GM19043 (cell line): ENCODE measurements around the gene LSP1.

ENCODE experiments used
- ATAC-seq: cut with Tn5 transposase; IDR thresholded peaks from one replicate; pipeline ENCODE4 v1.9.1; 2021; ENCODE audit warnings: low read depth; ENCODE audit not compliant: unreplicated experiment

LSP1 gene

DNA sequence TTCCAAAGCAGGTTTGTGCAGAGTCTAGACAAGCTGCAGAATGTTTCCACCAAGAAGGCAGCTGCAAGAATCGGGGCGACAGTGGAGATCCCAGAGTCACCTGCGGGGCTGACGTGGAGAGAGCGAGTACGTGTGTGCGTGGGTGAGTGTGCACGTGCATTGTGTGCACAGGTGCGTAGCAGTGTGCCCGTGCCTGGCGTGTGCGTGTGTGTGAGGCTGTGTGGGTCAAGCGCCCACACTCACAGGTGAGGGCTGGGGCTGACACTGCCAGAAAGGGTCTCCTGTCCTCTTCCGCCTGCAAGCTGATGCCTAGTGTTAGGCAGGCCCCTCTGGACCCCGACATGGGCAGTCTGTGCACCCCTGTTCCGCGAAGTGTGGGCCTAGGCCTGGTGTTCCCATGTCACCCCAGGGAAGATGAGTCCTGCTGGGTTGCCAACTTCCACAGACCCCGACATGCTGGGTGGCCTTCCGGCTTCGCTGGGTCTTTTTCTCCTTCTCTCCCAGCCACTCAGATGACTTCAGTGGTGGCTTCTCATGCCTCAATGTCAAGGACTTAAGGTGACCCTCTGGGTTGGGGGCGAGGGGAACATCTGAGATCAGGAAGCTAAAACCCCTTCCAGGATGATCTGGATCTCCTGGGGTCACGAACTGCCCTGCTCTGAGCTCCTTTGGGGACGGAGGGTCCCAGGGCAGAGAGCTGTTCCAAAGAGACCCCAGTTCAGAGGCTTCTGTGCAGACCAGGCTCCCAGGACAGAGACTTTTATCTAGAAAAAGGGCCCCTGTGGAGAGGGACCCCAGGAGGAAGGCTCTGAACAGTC, 28.5 kb upstream of the LSP1 start:
- ATAC-seq = no peak

DNA sequence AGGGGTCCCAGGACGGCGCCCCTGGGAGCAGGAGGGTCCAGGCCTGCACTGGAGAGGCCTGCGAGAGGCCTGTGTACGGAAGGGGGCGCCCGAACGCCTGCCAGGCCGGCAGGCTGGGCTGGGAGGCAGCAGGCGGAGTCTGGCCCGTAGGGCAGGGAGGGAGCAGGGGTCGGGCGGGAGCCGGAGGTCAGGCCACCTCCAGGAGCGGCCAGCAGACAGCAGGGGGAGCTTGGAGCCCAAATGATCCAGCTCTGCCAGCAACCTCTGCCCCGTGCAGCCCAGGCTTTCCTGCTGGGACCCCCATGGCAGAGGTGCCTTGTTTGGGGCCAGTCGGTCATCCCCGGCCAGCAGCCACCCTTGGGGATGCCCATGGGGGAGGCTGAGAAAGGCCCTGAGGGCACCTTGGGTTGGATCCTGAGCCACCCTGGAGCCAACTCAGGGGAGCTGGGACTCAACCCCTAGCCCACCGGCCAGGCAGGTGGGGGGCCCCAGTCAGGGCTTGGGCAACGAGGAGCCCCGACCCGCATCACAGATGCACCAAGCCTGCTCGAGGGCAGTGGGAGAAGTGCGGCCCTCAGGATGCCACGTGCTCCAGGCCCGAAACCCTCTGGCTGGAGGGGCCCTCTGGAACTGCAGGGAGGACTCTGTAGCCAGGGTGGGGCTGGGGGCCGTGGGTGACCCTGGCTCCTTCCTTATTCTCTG, 27.7 kb upstream of the LSP1 start:
- ATAC-seq = no peak

DNA sequence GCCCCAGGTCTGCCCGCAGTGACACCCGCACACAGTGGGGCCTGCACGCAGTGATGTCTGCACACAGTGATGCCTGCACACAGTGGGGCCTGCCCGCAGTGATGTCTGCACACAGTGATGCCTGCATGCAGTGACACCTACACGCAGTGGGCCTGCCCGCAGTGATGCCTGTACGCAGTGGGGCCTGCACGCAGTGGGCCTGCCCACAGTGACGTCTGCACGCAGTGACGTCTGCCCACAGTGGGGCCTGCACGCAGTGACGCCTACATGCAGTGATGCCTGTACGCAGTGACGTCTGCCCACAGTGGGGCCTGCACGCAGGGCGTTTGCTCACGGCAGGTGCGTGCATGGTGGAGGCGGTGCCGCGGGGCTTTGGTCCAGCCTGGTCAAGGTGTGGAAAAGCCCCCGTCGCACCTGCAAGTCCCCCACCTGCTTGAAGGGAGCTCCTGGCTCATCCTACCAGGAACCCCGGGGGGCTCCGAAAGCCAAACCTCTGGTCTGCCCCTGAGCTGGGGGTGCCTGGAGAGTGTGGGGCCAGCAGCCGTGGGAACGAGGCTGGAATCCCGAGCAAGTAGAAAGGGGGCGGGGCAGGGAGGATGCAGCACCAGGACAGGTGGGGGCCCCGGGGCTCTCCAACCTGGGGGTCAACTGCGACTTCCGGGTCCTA, 27.0 kb upstream of the LSP1 start:
- ATAC-seq = no peak

DNA sequence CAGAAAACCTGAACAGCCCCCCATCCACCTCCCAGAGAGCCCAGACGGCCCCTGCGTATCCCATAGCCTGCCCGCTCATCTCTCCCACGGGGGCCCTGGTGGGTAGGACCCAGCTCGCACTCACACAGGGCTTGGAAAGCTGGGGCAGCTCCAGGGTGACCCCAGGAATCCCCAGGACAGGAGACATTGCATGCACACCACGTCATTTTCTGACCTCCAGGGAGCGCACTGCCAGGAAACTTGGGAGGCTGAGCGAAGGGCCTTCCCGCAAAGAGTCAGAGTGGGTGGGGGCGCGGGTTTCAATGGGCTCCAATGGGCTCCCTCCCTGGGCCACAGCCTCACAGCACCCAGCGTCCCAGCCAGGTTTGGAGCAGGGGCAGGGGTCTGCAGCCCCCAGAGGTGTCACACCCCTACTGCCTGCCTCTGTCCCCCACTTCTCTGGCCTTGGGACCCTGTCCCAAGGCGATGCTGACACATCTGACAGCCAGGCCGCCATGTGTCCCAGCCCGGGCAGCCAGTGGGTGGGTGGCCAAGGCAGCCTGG, 26.3 kb upstream of the LSP1 start:
- no peak for ATAC-seq

DNA sequence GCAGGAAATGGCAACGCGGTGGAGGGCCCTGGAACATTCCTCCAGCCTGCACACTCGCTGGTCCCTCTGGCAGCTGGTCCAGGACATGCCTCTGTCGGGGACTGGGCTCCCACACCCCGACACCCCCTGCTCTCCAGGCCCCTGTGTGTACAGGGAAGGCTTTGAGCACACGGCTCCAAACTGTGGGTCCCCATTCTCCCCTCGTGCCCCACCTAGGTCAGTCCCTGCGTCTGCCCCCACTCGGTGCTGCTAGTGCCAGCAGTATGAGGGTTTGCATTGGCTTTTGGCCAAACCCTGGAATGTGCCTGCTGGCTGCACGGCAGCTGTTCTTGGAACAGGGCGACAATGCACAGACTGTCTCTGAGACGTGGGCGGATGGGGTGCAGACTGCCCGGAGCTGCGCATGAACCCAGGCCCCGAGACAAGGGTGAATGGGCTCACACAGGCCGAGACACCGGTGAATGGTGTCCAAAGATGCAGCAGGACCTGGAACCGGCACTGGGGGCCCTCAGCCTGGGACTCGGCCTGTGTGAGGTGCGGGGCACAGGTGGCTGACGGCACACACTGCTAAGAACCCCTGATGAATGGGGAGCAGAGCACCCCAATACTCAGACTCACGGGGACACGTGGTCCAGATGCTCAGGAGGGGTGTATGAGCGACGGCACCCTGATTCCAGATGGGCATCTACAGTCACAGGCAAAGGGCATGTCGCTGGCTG, 25.6 kb upstream of the LSP1 start:
- no peak for ATAC-seq

DNA sequence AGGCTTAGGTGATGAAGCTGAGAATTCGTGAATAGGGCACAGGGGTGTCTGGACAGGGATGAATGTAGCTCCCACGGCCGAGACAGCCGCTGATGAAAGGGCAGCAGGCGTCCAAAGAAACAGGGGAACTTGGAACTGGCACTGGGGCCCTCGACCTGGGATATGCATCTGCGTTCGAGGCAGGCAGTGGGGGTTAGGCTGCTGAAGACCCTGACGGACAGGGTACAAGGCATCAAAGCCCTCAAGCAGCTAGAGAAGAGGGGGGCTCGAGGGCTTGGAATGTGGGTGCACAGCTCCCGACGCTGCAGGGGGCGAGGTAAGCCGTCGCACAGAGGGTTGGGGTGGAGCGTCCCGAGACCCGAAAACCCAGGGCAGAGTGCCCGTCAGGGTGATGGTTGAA, 25.0 kb upstream of the LSP1 start:
- no peak for ATAC-seq

DNA sequence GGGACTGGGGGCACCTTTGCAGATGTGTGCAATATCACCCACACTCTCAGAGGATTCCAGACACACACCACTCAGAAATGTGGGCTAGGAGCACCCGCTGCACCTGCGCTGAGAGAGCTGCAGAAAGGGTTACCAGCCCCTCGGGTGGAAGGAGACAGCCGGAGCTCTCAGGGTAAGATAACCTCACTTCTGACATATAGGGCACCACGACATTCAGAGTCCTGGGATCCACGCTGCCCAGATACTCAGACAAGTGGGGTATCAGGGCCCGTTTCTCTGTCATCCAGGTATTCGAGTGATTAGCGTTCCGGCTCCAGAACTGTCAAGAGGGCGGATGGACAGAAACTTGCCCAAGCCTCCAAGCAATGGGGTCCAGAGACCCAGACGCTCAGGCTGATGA, 24.3 kb upstream of the LSP1 start:
- no peak for ATAC-seq

DNA sequence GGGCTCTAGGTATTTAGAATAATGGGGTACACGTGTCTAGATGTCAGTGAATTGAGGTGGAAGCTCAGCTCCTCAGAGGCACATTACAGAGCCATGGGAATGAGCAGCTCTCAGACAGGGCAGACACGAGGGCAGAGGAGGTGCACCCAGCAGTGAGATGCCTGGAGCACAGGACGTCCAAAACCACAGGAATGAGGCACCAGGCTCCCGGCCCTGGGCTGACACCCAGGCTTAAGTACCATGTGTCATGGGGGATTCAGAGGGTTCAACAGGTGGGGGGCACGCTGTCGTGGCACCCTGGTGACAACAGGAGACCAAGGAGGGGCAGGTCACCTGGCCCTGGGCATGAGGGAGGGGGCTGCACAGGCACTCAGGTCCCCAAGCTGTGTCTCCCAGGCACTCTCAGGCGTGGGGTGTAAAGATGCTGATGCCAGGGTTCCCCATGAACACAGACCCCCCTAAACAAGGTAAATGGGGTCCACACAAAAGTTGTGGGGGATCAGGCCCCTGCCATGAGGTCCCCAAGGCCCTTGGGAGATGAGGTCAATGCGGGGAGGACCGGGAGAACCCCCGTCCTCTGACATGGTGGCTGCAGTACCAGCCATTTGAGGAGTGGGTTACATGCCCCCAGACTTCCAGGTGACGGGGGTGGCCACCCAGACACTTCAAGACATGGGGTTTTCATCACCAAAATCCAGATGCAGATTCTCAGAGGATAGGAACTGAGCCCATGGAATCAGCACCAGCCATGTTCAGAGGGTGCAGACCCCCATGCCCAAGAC, 23.7 kb upstream of the LSP1 start:
- no peak for ATAC-seq

DNA sequence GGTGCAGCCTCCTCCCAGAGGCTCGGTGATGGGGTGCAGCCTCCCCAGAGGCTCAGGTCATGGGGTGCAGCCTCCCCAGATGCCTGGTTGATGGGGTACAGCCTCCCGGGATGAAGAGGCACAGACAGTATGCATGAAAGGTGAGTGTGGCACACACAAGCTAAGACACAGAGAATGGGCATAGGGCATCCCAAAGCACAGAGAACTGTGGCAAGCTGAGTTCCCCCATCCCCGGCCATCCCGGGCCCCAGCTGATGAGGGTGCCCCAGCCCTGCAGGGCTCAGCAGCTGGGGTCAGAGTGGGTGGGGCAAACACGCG, 22.9 kb upstream of the LSP1 start:
- no peak for ATAC-seq

DNA sequence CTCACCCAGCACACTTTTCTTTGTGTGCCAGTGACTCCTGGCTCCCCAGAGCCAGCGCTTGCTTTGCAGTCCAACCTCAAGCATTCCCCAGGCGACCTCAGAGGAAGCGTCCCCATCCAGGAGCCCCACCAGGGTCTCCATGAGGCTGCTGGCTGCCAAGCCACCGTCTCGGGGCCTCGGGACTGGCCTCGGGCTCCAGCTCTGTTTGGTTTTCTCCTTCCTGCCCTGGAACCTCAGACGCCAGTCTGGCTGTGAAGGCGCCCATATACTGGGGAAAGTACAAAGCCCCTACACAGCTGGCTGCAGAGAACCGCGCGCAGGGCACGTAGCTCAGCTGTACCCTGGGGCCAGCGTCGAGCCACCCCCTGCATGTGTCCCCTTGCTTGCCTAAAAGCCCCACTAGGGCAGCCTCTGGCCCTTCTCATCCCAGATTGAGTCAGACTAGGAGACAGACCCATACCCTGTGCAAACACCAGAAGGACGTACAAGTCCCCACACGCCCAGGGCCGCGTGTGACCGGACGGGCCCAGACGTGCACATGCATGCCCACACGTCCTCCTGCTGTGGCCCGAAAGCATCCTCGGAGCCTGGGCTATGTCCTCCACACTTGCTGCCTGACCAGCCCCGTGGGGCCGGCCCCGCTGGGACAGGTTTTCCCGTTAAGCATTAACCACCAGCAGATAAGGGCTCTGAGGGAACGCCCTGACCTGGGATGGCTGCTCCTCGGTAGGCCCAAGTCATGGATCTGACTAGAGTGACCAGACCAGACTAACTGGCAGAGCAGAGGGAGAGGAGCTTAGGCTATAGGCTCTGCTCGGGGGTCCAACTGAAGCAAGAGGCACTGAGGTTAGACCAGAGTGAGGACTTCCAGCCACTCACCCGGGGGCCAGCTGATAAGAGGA, 22.3 kb upstream of the LSP1 start:
- no peak for ATAC-seq

DNA sequence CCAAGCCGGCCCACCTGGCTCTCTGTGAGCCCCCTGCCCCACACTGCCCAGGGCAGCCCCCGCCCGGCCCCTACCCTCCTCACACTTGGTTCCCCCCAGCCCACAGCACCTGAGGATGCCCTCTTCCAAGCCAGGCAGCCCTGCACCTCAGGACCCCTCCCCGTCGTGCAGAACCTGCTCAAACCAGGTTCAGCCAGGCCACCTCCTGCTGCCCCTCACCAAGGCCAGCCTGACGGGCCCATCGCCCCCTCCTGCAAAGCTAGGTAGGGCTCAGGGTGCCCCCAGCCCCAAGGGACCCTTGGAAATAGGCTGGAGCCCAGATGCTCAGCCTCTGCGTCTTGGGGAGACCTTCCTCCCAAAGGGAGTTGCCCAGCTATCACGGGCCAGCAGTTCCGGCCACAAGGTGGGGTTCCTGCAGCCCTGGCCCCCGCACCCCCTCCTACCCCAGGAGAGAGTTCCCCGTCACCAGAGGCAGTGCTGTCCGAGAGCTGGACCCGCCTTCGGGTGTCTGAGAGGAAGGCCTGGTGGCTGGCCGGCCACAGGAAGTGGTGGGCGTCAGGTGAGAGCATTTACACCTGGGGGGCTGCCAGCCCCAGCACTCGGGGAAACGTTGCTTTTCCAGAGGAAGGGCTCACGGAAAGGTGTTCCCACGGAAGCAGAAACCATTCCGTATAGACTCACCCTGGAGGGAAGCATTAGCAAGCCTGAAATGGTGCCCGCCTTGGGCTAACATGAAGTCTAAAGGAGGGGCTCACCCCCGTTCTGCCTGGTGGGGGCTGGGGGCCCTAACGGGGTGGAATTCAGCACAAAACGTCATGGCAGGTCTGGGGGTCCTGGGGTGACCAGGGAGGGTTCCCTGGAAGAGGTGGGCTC, 21.3 kb upstream of the LSP1 start:
- no peak for ATAC-seq

DNA sequence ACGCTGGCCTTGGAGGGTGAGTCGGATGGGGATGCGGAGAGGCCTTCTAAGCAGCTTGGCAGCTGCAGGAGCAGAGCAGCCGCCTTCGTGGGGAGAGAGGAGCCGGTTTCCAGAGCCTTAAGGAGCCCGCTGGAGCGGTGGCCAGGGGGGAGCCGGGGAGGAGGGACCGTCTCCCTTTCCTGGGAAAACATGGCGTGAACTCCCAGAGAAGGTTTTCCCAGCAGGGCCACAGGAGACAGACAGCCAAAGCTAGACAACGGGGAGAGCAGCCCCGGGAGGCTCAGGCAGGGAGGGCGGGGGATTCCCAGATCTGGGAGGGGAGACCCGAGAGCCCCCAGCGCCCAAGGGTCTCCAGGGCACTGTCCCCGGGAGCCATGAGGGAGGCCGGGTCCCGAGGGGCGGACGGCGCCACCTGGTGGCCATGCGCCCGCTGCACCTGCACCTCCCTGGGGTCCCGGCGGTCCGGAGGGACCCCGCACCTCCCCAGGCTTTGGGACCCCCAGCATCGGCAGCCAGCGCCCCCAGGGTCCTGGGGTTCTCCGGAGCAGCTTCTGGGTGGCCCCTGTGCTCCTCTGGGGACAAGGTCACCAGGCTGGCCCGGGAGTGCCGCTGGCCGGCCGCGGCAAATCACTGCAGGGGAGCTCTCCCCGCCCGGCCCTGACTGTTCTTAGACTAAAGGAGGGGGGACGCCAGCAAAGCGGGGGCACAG, 20.5 kb upstream of the LSP1 start:
- ATAC-seq = no peak

DNA sequence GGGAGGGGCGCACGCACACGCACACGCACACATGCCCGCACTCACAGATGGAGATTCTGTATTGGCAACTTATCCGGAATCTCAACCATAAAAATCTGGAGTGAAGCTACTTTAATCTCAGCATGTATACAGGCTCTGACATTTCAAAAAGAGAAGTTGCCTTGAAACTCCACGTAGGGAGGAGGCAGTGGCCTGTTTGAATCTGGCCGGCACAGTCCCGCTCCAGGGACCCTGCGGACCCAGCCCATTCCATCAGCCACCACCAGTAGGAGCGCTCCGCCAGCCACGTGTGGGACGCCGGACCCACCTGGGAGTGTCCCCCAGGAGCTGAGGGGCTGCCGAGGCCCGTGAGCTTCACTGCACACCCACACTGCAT, 20.0 kb upstream of the LSP1 start:
- ATAC-seq = no peak

DNA sequence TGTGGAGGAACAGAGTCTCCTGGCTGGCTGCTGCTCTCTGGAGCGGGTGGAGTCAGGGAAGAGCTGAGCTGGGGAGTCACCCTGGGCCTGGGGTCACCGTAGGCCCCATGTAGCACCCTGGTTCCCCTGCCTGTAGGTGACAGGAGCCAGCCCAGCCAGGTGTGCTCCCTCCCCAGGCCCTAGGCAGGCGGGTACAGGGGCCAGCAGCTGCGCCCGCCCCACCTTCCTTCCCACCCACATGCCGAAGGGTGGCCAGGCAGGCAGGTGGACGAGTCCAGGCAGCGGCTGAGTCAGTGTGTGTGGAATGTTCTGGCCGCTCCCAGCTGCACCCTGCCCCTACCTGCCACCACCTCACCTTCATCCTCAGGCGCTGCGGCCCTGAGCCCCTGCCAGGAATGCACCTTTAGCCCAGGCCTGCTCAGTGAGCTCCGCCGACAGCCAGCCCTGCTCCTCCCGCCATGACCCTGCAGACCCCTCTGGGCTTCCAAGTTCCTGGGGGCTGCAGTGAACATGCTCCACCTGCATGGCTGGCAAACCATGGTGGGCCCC, 18.7 kb upstream of the LSP1 start:
- no peak for ATAC-seq

DNA sequence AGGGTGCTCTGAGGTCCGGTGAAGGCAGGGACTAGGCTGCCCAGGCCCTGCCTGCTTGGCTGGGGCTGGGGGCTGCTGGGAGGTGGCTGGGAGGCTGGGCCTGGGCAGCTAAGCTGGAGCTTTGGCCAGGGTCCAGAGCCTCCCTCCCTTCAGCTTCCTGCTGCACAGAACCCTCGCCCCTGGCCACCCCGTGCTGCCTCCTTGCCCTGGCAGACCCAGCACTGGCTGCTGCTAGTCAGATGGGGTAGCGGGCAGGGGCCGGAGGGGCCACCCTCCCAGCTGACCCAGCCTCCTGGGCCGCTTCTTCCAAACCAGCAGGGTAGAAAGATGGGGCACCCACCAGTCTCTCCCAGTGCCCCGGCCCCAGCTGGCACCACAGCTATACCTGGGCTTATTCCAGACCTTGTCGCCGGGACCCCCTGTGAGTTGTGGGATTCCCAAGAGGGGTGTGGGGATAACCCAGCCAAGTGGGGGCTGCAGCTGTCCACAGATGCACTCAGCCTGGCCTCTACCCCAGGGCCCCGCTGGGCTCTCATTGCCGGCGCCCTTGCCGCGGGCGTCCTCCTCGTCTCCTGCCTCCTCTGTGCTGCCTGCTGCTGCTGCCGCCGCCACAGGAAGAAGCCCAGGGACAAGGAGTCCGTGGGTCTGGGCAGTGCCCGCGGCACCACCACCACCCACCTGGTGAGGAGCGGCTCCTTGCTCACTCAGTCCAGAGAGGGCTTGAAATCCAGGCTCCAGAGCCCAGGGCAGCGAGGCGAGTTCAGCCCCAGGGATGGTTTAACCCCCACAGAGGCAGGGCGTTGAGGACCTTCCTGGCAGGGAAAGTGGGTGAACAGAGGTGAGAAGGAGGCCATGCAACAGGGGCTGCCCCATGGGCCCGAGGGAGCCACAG, 17.9 kb upstream of the LSP1 start, which contains the start of gene SYT8:
TSS of gene SYT8 (plus strand) at position 212 of the 892 bp plus-strand sequence. CDS start at position 328, 116 bp downstream.
- no peak for ATAC-seq

DNA sequence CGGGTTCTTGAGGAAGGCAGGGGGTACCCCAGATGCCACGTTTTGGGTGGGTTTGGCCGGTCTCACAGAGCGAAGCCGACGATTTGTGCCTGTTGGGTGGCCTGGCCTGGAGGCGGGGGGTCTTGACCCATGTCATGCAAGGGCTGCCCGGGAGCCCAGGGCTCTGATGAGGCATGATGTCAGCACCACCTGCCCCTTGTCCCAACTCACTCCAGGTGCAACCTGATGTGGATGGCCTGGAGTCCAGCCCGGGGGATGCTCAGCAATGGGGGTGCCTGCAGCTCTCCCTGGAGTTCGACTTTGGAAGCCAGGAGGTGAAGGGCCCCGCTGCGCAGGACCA, 17.2 kb upstream of the LSP1 start:
- no peak for ATAC-seq
